Mammary epithelial cell (primary cell): Measurements from ENCODE around the gene SLC9A4.

Experiments used
- EZH2 ChIP-seq: IDR thresholded peaks from 2 replicates; pipeline ENCODE4 v1.6.1; 2012; ENCODE audit warnings: low read length, inconsistent platforms, borderline replicate concordance
- TF ChIP-seq, protein P1 (sequence below), 2 donors: IDR thresholded peaks in 1 of 2; conservative IDR thresholded peaks in 1 of 2; 2 replicates each; pipeline ENCODE4 v1.5.1; 2011 to 2012; ENCODE audit warnings: inconsistent platforms in 2 of 2, low read length in 2 of 2, mild to moderate bottlenecking in 2 of 2, control low read depth in 1 of 2, low read depth in 1 of 2; ENCODE audit not compliant: insufficient read depth in 1 of 2; ENCODE audit errors: extremely low read depth in 1 of 2

DNA sequence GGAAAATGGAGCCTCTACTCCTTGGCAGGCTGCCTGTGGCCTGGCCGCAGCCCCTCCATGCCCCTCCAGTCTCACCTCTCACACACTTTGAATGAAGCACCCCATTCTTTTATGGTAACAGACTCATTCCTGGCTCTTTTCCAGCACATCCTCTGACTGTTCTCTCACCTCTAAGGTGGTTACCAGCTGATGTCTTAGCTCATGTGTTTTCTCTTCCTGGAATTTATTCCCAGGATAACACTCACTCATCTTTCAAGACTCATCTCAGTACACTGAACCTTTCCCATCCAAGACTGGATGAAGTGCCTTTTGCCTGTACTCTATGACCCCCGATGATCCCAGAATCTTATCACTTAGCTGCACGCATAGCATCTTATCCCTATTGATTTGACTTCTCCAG is 50.6 kb downstream of the SLC9A4 start:
- TF ChIP-seq, protein P1, sequence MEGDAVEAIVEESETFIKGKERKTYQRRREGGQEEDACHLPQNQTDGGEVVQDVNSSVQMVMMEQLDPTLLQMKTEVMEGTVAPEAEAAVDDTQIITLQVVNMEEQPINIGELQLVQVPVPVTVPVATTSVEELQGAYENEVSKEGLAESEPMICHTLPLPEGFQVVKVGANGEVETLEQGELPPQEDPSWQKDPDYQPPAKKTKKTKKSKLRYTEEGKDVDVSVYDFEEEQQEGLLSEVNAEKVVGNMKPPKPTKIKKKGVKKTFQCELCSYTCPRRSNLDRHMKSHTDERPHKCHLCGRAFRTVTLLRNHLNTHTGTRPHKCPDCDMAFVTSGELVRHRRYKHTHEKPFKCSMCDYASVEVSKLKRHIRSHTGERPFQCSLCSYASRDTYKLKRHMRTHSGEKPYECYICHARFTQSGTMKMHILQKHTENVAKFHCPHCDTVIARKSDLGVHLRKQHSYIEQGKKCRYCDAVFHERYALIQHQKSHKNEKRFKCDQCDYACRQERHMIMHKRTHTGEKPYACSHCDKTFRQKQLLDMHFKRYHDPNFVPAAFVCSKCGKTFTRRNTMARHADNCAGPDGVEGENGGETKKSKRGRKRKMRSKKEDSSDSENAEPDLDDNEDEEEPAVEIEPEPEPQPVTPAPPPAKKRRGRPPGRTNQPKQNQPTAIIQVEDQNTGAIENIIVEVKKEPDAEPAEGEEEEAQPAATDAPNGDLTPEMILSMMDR (conservative IDR thresholded peaks at IDR 0.05 in 1 of 2, IDR thresholded peaks at IDR 0.05 in 1 of 2; ENCODE audit: extremely low read depth in 1 of 2, insufficient read depth in 1 of 2, low read depth in 1 of 2, low read length in 2 of 2) = no peak
- TF ChIP-seq EZH2 = no peak
